Large intestine (tissue), 3 donors: ENCODE results near the gene KCNQ1. TPM values are rescaled to one million over a fixed set of nuclear protein-coding genes. Genes with fewer than 3 reads are reported as not detected.

Experiments used
- DNase-seq, 2 donors: peaks; one replicate each; pipeline versions ENCODE4 v3.0.0 to v3.0.0-alpha.2; 2013
- H3K27ac ChIP-seq: one replicate; pipeline ENCODE4 v1.5.1; 2013; ENCODE audit warnings: low read length
- H3K27me3 ChIP-seq: 2 replicates; pipeline ENCODE4 v1.6.1; 2013; ENCODE audit warnings: low read length; ENCODE audit not compliant: control insufficient read depth, insufficient read depth
- H3K36me3 ChIP-seq: 2 replicates; pipeline ENCODE4 v1.6.1; 2013; ENCODE audit warnings: low read length; ENCODE audit not compliant: control insufficient read depth, insufficient read depth
- H3K4me1 ChIP-seq: one replicate; pipeline ENCODE4 v1.6.1; 2013; ENCODE audit warnings: low read length; ENCODE audit not compliant: control insufficient read depth, insufficient read depth
- H3K4me3 ChIP-seq: one replicate; pipeline ENCODE4 v1.5.1; 2013; ENCODE audit warnings: low read length
- H3K9me3 ChIP-seq: one replicate; pipeline ENCODE4 v1.6.1; 2013; ENCODE audit warnings: mild to moderate bottlenecking, low read depth, low read length, moderate library complexity; ENCODE audit not compliant: control insufficient read depth
- WGBS: methylation state at CpG from one replicate; pipeline ENCODE4 v1.1.5; 2013; ENCODE audit warnings: low lambda C conversion rate; ENCODE audit not compliant: insufficient coverage; 5-methylcytosine and 5-hydroxymethylcytosine counted together
- polyA plus RNA-seq: library from polyadenylated mRNA; unstranded; fragments of 120-200 nt; gene quantifications from one replicate; pipeline ENCODE4 v1.2.1, GENCODE V29; 2013

Gene KCNQ1
- polyA plus RNA-seq, 1 donor: 19.5 TPM

GRCh38 chr11:2591805-2592204 is 147.0 kb downstream of the KCNQ1 start:
- Histone ChIP-seq H3K9me3 (peaks cover 10% of the 10 kb centered on the region), H3K27ac (no peak overlapping the region), H3K4me3 (no peak overlapping the region), H3K36me3 (peaks cover 8% of the 10 kb centered on the region), H3K27me3 (no peaks in the 10 kb centered on the region), H3K4me1 (no peaks in the 10 kb centered on the region)
- no CpG with 5 or more reads among the region's 10 CpGs for WGBS
- no peak for DNase-seq

- no peaks in the 10 kb centered on the region for H3K27me3 ChIP-seq
- no peaks in the 10 kb centered on the region for H3K4me1 ChIP-seq
- 100% methylated on average over 1 of the region's 16 CpGs for WGBS
- H3K4me3 ChIP-seq: no peak overlapping the region
- H3K9me3 ChIP-seq: peaks cover 10% of the 10 kb centered on the region
- peaks cover 8% of the 10 kb centered on the region for H3K36me3 ChIP-seq
- H3K27ac ChIP-seq: no peak overlapping the region
- no peak for DNase-seq
Observed at GRCh38 chr11:2592559-2593392, 148.0 kb downstream of the KCNQ1 start.

GRCh38 chr11:2593393-2593950 is 148.7 kb downstream of the KCNQ1 start:
- Histone ChIP-seq H3K27me3 (no peaks in the 10 kb centered on the region), H3K4me1 (no peaks in the 10 kb centered on the region), H3K36me3 (peaks cover 8% of the 10 kb centered on the region), H3K9me3 (peaks cover 15% of the 10 kb centered on the region), H3K4me3 (no peak overlapping the region), H3K27ac (no peak overlapping the region)
- DNase-seq: no peak
- WGBS: no CpG with 5 or more reads among the region's 15 CpGs

- WGBS: 100% methylated on average over 1 of the region's 1 CpG
- H3K36me3 ChIP-seq: peaks cover 4% of the 10 kb centered on the region
- H3K27ac ChIP-seq: no peak overlapping the region
- H3K9me3 ChIP-seq: peaks cover 15% of the 10 kb centered on the region
- no peak for DNase-seq
- no peaks in the 10 kb centered on the region for H3K27me3 ChIP-seq
- no peaks in the 10 kb centered on the region for H3K4me1 ChIP-seq
- H3K4me3 ChIP-seq: no peak overlapping the region
Observed at GRCh38 chr11:2594267-2594666, 149.5 kb downstream of the KCNQ1 start.

GRCh38 chr11:2595204-2595603 is 150.4 kb downstream of the KCNQ1 start:
- 100% methylated on average over 1 of the region's 3 CpGs for WGBS
- H3K4me3 ChIP-seq: no peak overlapping the region
- DNase-seq: no peak
- no peaks in the 10 kb centered on the region for H3K27me3 ChIP-seq
- H3K4me1 ChIP-seq: no peaks in the 10 kb centered on the region
- peaks cover 15% of the 10 kb centered on the region for H3K9me3 ChIP-seq
- no peak overlapping the region for H3K27ac ChIP-seq
- H3K36me3 ChIP-seq: peaks cover under 1% of the 10 kb centered on the region

- no peaks in the 10 kb centered on the region for H3K4me1 ChIP-seq
- peaks cover 5% of the 10 kb centered on the region for H3K9me3 ChIP-seq
- no peaks in the 10 kb centered on the region for H3K27me3 ChIP-seq
- DNase-seq: no peak
- WGBS: no CpG with 5 or more reads among the region's 8 CpGs
- no peak overlapping the region for H3K4me3 ChIP-seq
- H3K27ac ChIP-seq: no peak overlapping the region
- no peaks in the 10 kb centered on the region for H3K36me3 ChIP-seq
Observed at GRCh38 chr11:2599561-2600189, 154.9 kb downstream of the KCNQ1 start.

- Histone ChIP-seq H3K36me3 (no peaks in the 10 kb centered on the region), H3K27me3 (no peaks in the 10 kb centered on the region), H3K4me1 (no peaks in the 10 kb centered on the region), H3K27ac (no peak overlapping the region), H3K4me3 (no peak overlapping the region), H3K9me3 (peaks cover 10% of the 10 kb centered on the region)
- WGBS: no CpG with 5 or more reads among the region's 2 CpGs
- DNase-seq: no peak
Observed at GRCh38 chr11:2609345-2609744, 164.5 kb downstream of the KCNQ1 start.

- peak in 1 of 2 donors; percentile 56 for DNase-seq
- H3K36me3 ChIP-seq: no peaks in the 10 kb centered on the region
- H3K27me3 ChIP-seq: no peaks in the 10 kb centered on the region
- H3K27ac ChIP-seq: peak overlapping the region; percentile 0
- no peaks in the 10 kb centered on the region for H3K4me1 ChIP-seq
- peaks cover 15% of the 10 kb centered on the region for H3K9me3 ChIP-seq
- WGBS: 56% methylated on average over 1 of the region's 4 CpGs
- no peak overlapping the region for H3K4me3 ChIP-seq
Observed at GRCh38 chr11:2612884-2613571, 168.2 kb downstream of the KCNQ1 start.

- no peak for DNase-seq
- 79% methylated on average over 3 of the region's 3 CpGs for WGBS
- Histone ChIP-seq H3K4me3 (no peak overlapping the region), H3K27me3 (no peaks in the 10 kb centered on the region), H3K9me3 (peaks cover 15% of the 10 kb centered on the region), H3K27ac (no peak overlapping the region), H3K4me1 (no peaks in the 10 kb centered on the region), H3K36me3 (no peaks in the 10 kb centered on the region)
Observed at GRCh38 chr11:2621894-2622293, 177.1 kb downstream of the KCNQ1 start.

- Histone ChIP-seq H3K36me3 (no peaks in the 10 kb centered on the region), H3K9me3 (peaks cover 23% of the 10 kb centered on the region), H3K4me1 (no peaks in the 10 kb centered on the region), H3K27ac (no peak overlapping the region), H3K4me3 (no peak overlapping the region), H3K27me3 (no peaks in the 10 kb centered on the region)
- no peak for DNase-seq
- 60% methylated on average over 1 of the region's 3 CpGs for WGBS
Observed at GRCh38 chr11:2625183-2625582, 180.4 kb downstream of the KCNQ1 start.
